Activated CD8-positive, alpha-beta T cell treated with anti-CD3 and anti-CD28 coated beads for 36 hours (primary cell): ENCODE measurements around the gene MEIOB. TPM values are rescaled to one million over a fixed set of nuclear protein-coding genes. Genes with fewer than 3 reads are reported as not detected.

Experiments used
- ATAC-seq: fragments of 200-7000 bp; cut with Tn5 transposase; one replicate; pipeline ENCODE4 v1.10.0; 2021; ENCODE audit warnings: mild to moderate bottlenecking, moderate library complexity
- CTCF ChIA-PET: fragments of 350-600 bp; sonication (Branson Sonifier 250); formaldehyde crosslinking; loops from one replicate; lab custom pipeline; 2021; ENCODE audit warnings: antibody characterized with exemption; lab: Charles Lee
- POLR2A ChIA-PET: fragments of 350-600 bp; sonication (Branson Sonifier 250); formaldehyde crosslinking; loops from one replicate; lab custom pipeline; 2021; ENCODE audit warnings: antibody characterized with exemption; lab: Charles Lee
- DNase-seq: peaks from one replicate; pipeline ENCODE4 v3.0.0-alpha.2; 2020
- H3K27ac Mint-ChIP-seq: one replicate; pipeline ENCODE4 v1.8.0; 2021; ENCODE audit warnings: mild to moderate bottlenecking, mixed read lengths
- H3K27me3 Mint-ChIP-seq: one replicate; pipeline ENCODE4 v1.8.0; 2021; ENCODE audit warnings: mixed read lengths
- H3K36me3 Mint-ChIP-seq: one replicate; pipeline ENCODE4 v1.8.0; 2021; ENCODE audit warnings: low read depth, mixed read lengths
- H3K4me1 Mint-ChIP-seq: one replicate; pipeline ENCODE4 v1.8.0; 2021; ENCODE audit warnings: low read depth, mixed read lengths
- H3K4me3 Mint-ChIP-seq: one replicate; pipeline ENCODE4 v1.8.0; 2021; ENCODE audit warnings: mild to moderate bottlenecking, moderate library complexity, mixed read lengths
- H3K9me3 Mint-ChIP-seq: one replicate; pipeline ENCODE4 v1.8.0; 2021; ENCODE audit warnings: mixed read lengths
- intact Hi-C: fragments of 100-400 bp; cut with micrococcal nuclease; formaldehyde crosslinking; loops from one replicate; pipeline ENCODE4 v1.10.0; 2022
- total RNA-seq, 2 experiments: library from RNA; stranded (reverse); gene quantifications; one replicate each; pipeline ENCODE4 v1.2.3, GENCODE V29; 2021
- TF ChIP-seq, protein P1 (sequence below): fragments of 200-600 bp; IDR thresholded peaks from one replicate; pipeline ENCODE4 v1.8.0; 2022; ENCODE audit warnings: antibody characterized with exemption, mild to moderate bottlenecking

MEIOB gene
- total RNA-seq, 2 experiments from 2014 or later: 0.34 to 0.40 TPM

DNA sequence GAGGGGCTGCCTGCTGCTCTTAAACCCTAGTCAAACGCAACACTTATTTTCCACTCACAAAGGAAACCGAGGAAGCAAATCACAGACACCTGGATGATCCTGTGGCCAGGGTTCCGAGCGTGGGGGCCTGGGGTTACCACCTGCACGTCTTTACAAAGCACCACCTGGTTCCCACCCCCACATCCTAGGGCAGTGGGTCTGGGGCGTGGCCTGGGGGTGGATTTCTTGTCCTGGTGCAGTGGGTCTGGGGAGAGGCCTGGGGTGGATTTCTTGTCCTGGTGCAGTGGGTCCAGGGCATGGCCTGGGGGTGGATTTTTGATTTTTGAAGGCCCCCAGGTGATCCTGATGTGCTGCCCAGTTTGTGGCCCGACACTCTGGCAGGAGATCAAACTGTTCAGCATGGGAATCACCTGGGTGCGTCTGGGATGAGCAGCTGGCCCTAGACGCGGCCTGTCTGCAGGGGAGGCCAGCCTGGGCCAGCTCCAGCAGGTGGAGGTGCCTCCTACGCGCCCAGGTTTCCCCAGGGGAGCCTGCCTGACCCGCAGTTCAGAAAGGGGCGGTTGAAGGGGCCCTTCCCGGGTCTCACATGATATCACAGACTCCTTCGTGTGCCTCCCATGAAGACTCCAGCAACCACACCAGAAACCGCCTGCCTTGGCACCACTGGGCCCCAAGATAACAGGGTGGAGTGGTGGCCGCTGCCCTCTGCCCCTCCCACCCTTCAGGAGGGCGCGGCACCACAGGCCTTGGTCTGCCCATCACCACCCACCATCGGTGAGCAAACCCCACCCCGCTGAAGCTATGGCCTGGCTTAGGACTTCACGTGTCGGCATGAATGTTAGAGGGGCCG lies 51.6 kb downstream of the MEIOB start:
- no peak for DNase-seq
- no peak overlapping the region for H3K4me3 Mint-ChIP-seq
- ChIA-PET POLR2A (no interaction called here), CTCF (no interaction called here)
- H3K36me3 Mint-ChIP-seq: peaks cover 6% of the 10 kb centered on the region
- ATAC-seq: no peak
- intact Hi-C loops: no loop called here
- H3K27ac Mint-ChIP-seq: no peak overlapping the region
- peaks cover 10% of the 10 kb centered on the region for H3K4me1 Mint-ChIP-seq
- H3K27me3 Mint-ChIP-seq: no peaks in the 10 kb centered on the region
- TF ChIP-seq, protein P1, sequence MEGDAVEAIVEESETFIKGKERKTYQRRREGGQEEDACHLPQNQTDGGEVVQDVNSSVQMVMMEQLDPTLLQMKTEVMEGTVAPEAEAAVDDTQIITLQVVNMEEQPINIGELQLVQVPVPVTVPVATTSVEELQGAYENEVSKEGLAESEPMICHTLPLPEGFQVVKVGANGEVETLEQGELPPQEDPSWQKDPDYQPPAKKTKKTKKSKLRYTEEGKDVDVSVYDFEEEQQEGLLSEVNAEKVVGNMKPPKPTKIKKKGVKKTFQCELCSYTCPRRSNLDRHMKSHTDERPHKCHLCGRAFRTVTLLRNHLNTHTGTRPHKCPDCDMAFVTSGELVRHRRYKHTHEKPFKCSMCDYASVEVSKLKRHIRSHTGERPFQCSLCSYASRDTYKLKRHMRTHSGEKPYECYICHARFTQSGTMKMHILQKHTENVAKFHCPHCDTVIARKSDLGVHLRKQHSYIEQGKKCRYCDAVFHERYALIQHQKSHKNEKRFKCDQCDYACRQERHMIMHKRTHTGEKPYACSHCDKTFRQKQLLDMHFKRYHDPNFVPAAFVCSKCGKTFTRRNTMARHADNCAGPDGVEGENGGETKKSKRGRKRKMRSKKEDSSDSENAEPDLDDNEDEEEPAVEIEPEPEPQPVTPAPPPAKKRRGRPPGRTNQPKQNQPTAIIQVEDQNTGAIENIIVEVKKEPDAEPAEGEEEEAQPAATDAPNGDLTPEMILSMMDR: no peak
- H3K9me3 Mint-ChIP-seq: no peaks in the 10 kb centered on the region

DNA sequence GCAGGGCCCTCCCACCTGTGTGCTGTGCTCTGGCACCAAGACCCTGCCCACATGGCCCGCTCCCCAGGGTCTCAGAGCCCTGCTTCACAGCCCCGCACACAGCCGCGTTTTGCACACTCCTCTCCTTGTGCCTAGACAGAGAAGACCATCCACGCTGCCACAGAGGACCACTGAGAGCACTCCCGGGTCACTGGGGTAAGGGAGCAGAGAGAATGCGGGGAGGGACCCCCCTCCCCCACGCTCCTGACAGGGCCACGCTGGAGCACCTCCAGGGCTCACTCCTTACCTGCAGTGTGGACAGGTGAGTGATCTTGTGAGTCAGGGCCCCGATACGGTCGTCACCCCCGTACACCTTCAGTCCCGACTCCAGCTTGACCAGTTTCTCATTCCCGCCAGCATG lies 52.4 kb downstream of the MEIOB start:
- no peak overlapping the region for H3K27ac Mint-ChIP-seq
- TF ChIP-seq, protein P1: no peak
- DNase-seq: no peak
- peaks cover 7% of the 10 kb centered on the region for H3K4me1 Mint-ChIP-seq
- POLR2A ChIA-PET: no interaction called here
- CTCF ChIA-PET: no interaction called here
- H3K27me3 Mint-ChIP-seq: no peaks in the 10 kb centered on the region
- H3K9me3 Mint-ChIP-seq: no peaks in the 10 kb centered on the region
- no peak for ATAC-seq
- intact Hi-C loops: no loop called here
- peaks cover 12% of the 10 kb centered on the region for H3K36me3 Mint-ChIP-seq
- H3K4me3 Mint-ChIP-seq: no peak overlapping the region

- Mint-ChIP-seq H3K27me3 (no peaks in the 10 kb centered on the region), H3K27ac (no peak overlapping the region), H3K4me3 (no peak overlapping the region), H3K36me3 (peaks cover 12% of the 10 kb centered on the region), H3K9me3 (no peaks in the 10 kb centered on the region), H3K4me1 (peaks cover 3% of the 10 kb centered on the region)
- ATAC-seq (no peak), DNase-seq (no peak)
- POLR2A ChIA-PET: no interaction called here
- CTCF ChIA-PET: no interaction called here
- intact Hi-C loops: no loop called here
- TF ChIP-seq, protein P1: no peak
Observed at GRCh38 chr16:1818873-1819525, 53.0 kb downstream of the MEIOB start.

- peaks cover 16% of the 10 kb centered on the region for H3K36me3 Mint-ChIP-seq
- no peaks in the 10 kb centered on the region for H3K27me3 Mint-ChIP-seq
- ChIA-PET POLR2A (no interaction called here), CTCF (no interaction called here)
- H3K27ac Mint-ChIP-seq: no peak overlapping the region
- intact Hi-C loops: no loop called here
- peaks cover 4% of the 10 kb centered on the region for H3K4me1 Mint-ChIP-seq
- no peaks in the 10 kb centered on the region for H3K9me3 Mint-ChIP-seq
- TF ChIP-seq, protein P1: no peak
- no peak for ATAC-seq
- no peak for DNase-seq
- H3K4me3 Mint-ChIP-seq: no peak overlapping the region
Observed at GRCh38 chr16:1818204-1818872, 53.6 kb downstream of the MEIOB start.

GRCh38 chr16:1817716-1818115 lies 54.2 kb downstream of the MEIOB start:
- peaks cover 17% of the 10 kb centered on the region for H3K36me3 Mint-ChIP-seq
- POLR2A ChIA-PET: no interaction called here

More at GRCh38 chr16:1817716-1818115, 54.2 kb downstream of the MEIOB start:
- H3K9me3 Mint-ChIP-seq: no peaks in the 10 kb centered on the region
- H3K27me3 Mint-ChIP-seq: no peaks in the 10 kb centered on the region
- CTCF ChIA-PET: no interaction called here
- intact Hi-C loops: no loop called here
- DNase-seq (no peak), ATAC-seq (no peak)
- TF ChIP-seq, protein P1: no peak
- H3K27ac Mint-ChIP-seq: no peak overlapping the region
- no peak overlapping the region for H3K4me3 Mint-ChIP-seq
- peaks cover 10% of the 10 kb centered on the region for H3K4me1 Mint-ChIP-seq
